ENCODE results near the gene POLR1C. TPM values are rescaled to one million over a fixed set of nuclear protein-coding genes. Genes with fewer than 3 reads are reported as not detected.
"Not testable (repeated sequence)": the region's sequence is repeated elsewhere in the genome, so short reads cannot be mapped to it uniquely, and the experiment has no call there.

POLR1C gene
- total and polyA plus RNA-seq, 4 donors = 10.8 to 24.3 (median 19.0) TPM

DNA sequence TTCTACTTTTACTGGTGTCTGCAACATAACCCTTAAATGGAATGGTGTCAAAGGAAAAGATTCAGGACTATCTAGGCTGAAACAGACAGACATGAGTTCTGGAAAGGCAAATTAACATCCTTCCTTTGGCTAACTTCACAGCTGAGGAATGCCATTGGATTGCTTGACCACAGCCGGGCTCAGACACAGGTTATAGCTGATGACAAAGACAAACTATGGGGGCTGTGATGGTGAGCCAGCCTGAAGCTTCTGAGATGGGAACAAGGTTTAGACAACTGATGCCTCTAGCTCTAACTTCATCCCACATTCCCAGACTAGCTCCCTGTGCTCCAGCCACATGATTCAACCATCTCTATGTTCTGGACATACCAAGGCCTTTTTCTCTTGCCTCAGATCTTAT lies 15.3 kb downstream of the POLR1C start (continued):
- no peak for TF ChIP-seq TAF1 (conservative IDR thresholded peaks at IDR 0.05)

DNA sequence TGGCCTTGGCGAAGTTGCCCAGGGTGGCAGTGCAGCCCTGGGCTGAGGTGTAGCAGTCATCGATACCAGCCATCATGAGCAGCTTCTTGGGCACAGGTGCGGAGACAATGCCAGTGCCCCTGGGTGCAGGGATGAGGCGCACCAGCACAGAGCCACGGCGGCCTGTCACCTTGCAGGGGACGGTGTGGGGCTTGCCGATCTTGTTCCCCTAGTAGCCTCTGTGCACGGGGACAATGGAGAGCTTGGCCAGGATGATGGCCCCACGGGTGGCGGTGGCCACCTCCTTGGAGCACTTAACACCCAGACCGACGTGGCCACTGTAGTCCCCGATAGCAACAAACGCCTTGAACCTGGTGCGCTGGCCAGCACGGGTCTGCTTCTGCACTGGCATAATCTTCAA lies 22.1 kb downstream of the POLR1C start:
- H3K36me3 ChIP-seq (ENCODE audit: control insufficient read depth in 4 of 4, insufficient read depth in 3 of 4, low read depth in 1 of 4, low read length in 3 of 4) = peaks cover 5 to 20% (median 7%) of the 10 kb centered on the region in 4 donors
- not testable (repeated sequence) for H3K27ac ChIP-seq (ENCODE audit: low read depth in 1 of 2, low read length in 2 of 2); DNase-seq (ENCODE audit: low spot score); H3K4me1 ChIP-seq (ENCODE audit: control insufficient read depth in 4 of 4, insufficient read depth in 4 of 4, low read length in 3 of 4); H3K4me3 ChIP-seq (ENCODE audit: low read depth in 1 of 3, low read length in 3 of 3); H3K9ac ChIP-seq (ENCODE audit: low read depth in 1 of 2, low read length in 2 of 2); H3K9me3 ChIP-seq (ENCODE audit: control insufficient read depth in 4 of 4, low read length in 3 of 4); H3K27me3 ChIP-seq (ENCODE audit: control insufficient read depth in 4 of 4, insufficient read depth in 4 of 4, low read length in 3 of 4)
- 98% methylated on average over 15 of the region's 17 CpGs for WGBS

DNA sequence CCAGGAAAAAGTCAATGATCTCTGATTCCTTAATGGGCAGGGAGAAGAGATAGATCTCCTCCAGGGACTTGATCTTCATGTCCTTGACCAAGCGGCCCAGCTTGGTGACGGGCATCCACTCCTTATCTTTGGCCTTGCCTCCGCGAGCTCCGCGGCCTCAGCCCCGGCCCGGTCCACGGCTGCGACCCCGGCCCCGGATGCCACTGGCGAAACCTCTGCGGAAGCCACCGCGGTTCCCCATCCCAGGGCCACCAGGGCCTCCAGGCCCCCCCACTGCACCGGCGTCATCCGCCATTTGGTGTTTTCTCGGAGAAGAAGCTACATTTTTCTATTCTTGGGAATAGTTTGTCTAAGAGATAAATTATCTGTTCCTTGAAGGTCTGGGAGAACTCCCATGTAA lies 22.5 kb downstream of the POLR1C start:
- H3K4me3 ChIP-seq (ENCODE audit: low read depth in 1 of 3, low read length in 3 of 3); H3K9me3 ChIP-seq (ENCODE audit: control insufficient read depth in 4 of 4, low read length in 3 of 4); H3K9ac ChIP-seq (ENCODE audit: low read depth in 1 of 2, low read length in 2 of 2); H3K27me3 ChIP-seq (ENCODE audit: control insufficient read depth in 4 of 4, insufficient read depth in 4 of 4, low read length in 3 of 4); H3K4me1 ChIP-seq (ENCODE audit: control insufficient read depth in 4 of 4, insufficient read depth in 4 of 4, low read length in 3 of 4); DNase-seq (ENCODE audit: low spot score); H3K27ac ChIP-seq (ENCODE audit: low read depth in 1 of 2, low read length in 2 of 2): not testable (repeated sequence)
- WGBS = 98% methylated on average over 20 of the region's 20 CpGs
- peaks cover 3 to 24% (median 8%) of the 10 kb centered on the region in 4 donors for H3K36me3 ChIP-seq (ENCODE audit: control insufficient read depth in 4 of 4, insufficient read depth in 3 of 4, low read depth in 1 of 4, low read length in 3 of 4)

DNA sequence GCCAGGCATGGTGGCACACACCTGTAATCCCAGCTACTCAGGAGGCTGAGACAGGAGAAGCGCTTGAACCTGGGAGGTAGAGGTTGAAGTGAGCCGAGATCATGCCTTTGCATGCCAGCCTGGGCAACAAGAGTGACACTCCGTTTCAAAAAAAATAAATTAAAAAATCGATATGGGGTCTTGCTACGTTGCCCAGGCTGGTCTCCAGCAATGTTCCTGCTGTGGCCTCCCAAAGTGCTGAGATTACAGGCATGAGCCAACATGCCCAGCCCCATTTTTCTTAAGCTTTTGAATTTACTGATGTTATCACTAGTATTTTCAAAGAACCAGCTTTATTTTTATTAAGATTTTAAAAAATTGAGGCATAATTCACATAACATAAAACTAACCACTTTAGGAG lies 23.6 kb downstream of the POLR1C start:
- H3K9me3 ChIP-seq (ENCODE audit: control insufficient read depth in 4 of 4, low read length in 3 of 4) = no peaks in the 10 kb centered on the region
- no peak overlapping the region for H3K4me3 ChIP-seq (ENCODE audit: low read depth in 1 of 3, low read length in 3 of 3)
- H3K9ac ChIP-seq (ENCODE audit: low read depth in 1 of 2, low read length in 2 of 2) = no peak overlapping the region
- 98% methylated on average over 5 of the region's 5 CpGs for WGBS
- H3K27me3 ChIP-seq (ENCODE audit: control insufficient read depth in 4 of 4, insufficient read depth in 4 of 4, low read length in 3 of 4) = no peaks in the 10 kb centered on the region
- peaks cover 2 to 26% (median 12%) of the 10 kb centered on the region in 4 donors for H3K36me3 ChIP-seq (ENCODE audit: control insufficient read depth in 4 of 4, insufficient read depth in 3 of 4, low read depth in 1 of 4, low read length in 3 of 4)
- no peak for TF ChIP-seq YY1 (IDR thresholded peaks at IDR 0.05)
- TF ChIP-seq RAD21 (IDR thresholded peaks at IDR 0.05) = no peak
- no peak for TF ChIP-seq FOXA1 (IDR thresholded peaks at IDR 0.05)
- TF ChIP-seq, protein P1, sequence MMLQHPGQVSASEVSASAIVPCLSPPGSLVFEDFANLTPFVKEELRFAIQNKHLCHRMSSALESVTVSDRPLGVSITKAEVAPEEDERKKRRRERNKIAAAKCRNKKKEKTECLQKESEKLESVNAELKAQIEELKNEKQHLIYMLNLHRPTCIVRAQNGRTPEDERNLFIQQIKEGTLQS (IDR thresholded peaks at IDR 0.05) = no peak
- no peak for TF ChIP-seq HNF4G (IDR thresholded peaks at IDR 0.05)
- no peak for TF ChIP-seq TAF1 (conservative IDR thresholded peaks at IDR 0.05)
- no peak for TF ChIP-seq GABPA (IDR thresholded peaks at IDR 0.05 in 1 of 2, conservative IDR thresholded peaks at IDR 0.05 in 1 of 2)
- TF ChIP-seq SP1 (IDR thresholded peaks at IDR 0.05) = no peak
- TF ChIP-seq RXRA (IDR thresholded peaks at IDR 0.05) = no peak
- TF ChIP-seq EGR1 (IDR thresholded peaks at IDR 0.05; ENCODE audit: low read depth in 2 of 2) = no peak
- TF ChIP-seq, protein P2, sequence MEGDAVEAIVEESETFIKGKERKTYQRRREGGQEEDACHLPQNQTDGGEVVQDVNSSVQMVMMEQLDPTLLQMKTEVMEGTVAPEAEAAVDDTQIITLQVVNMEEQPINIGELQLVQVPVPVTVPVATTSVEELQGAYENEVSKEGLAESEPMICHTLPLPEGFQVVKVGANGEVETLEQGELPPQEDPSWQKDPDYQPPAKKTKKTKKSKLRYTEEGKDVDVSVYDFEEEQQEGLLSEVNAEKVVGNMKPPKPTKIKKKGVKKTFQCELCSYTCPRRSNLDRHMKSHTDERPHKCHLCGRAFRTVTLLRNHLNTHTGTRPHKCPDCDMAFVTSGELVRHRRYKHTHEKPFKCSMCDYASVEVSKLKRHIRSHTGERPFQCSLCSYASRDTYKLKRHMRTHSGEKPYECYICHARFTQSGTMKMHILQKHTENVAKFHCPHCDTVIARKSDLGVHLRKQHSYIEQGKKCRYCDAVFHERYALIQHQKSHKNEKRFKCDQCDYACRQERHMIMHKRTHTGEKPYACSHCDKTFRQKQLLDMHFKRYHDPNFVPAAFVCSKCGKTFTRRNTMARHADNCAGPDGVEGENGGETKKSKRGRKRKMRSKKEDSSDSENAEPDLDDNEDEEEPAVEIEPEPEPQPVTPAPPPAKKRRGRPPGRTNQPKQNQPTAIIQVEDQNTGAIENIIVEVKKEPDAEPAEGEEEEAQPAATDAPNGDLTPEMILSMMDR (IDR thresholded peaks at IDR 0.05; ENCODE audit: low read depth, low read length, missing input control) = no peak
- TF ChIP-seq, protein P3, sequence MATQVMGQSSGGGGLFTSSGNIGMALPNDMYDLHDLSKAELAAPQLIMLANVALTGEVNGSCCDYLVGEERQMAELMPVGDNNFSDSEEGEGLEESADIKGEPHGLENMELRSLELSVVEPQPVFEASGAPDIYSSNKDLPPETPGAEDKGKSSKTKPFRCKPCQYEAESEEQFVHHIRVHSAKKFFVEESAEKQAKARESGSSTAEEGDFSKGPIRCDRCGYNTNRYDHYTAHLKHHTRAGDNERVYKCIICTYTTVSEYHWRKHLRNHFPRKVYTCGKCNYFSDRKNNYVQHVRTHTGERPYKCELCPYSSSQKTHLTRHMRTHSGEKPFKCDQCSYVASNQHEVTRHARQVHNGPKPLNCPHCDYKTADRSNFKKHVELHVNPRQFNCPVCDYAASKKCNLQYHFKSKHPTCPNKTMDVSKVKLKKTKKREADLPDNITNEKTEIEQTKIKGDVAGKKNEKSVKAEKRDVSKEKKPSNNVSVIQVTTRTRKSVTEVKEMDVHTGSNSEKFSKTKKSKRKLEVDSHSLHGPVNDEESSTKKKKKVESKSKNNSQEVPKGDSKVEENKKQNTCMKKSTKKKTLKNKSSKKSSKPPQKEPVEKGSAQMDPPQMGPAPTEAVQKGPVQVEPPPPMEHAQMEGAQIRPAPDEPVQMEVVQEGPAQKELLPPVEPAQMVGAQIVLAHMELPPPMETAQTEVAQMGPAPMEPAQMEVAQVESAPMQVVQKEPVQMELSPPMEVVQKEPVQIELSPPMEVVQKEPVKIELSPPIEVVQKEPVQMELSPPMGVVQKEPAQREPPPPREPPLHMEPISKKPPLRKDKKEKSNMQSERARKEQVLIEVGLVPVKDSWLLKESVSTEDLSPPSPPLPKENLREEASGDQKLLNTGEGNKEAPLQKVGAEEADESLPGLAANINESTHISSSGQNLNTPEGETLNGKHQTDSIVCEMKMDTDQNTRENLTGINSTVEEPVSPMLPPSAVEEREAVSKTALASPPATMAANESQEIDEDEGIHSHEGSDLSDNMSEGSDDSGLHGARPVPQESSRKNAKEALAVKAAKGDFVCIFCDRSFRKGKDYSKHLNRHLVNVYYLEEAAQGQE (IDR thresholded peaks at IDR 0.05) = no peak
- no peak for TF ChIP-seq NR2F2 (IDR thresholded peaks at IDR 0.05)
- TF ChIP-seq, protein P4, sequence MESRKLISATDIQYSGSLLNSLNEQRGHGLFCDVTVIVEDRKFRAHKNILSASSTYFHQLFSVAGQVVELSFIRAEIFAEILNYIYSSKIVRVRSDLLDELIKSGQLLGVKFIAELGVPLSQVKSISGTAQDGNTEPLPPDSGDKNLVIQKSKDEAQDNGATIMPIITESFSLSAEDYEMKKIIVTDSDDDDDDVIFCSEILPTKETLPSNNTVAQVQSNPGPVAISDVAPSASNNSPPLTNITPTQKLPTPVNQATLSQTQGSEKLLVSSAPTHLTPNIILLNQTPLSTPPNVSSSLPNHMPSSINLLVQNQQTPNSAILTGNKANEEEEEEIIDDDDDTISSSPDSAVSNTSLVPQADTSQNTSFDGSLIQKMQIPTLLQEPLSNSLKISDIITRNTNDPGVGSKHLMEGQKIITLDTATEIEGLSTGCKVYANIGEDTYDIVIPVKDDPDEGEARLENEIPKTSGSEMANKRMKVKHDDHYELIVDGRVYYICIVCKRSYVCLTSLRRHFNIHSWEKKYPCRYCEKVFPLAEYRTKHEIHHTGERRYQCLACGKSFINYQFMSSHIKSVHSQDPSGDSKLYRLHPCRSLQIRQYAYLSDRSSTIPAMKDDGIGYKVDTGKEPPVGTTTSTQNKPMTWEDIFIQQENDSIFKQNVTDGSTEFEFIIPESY (IDR thresholded peaks at IDR 0.05) = no peak
- no peaks in the 10 kb centered on the region for H3K4me1 ChIP-seq (ENCODE audit: control insufficient read depth in 4 of 4, insufficient read depth in 4 of 4, low read length in 3 of 4)
- H3K27ac ChIP-seq (ENCODE audit: low read depth in 1 of 2, low read length in 2 of 2) = no peak overlapping the region
- DNase-seq (ENCODE audit: low spot score) = no peak

Measured in liver (tissue), 9 donors.